MCF 10A (cell line): ENCODE results near the gene PCDHGB2. TPM values are rescaled to one million over a fixed set of nuclear protein-coding genes. Genes with fewer than 3 reads are reported as not detected.

Experiments used
- BruUV-seq: library from RNA; stranded (reverse); fragments of 400-500 nt; replicated peaks from 2 replicates; lab custom pipeline; 2021; lab: Mats Ljungman, UMichigan
- CTCF ChIA-PET: fragments of 300-600 bp; sonication (Branson Sonifier 250); formaldehyde crosslinking; extraction: SDS; loops from one replicate; lab custom pipeline; 2021; ENCODE audit warnings: antibody characterized with exemption, inconsistent platforms; lab: Yijun Ruan, JAX
- POLR2A ChIA-PET: fragments of 300-600, 350-650 bp; sonication (Branson Sonifier 250); formaldehyde crosslinking; extraction: SDS; loops from one replicate; lab custom pipeline; 2020; ENCODE audit warnings: antibody characterized with exemption, inconsistent platforms; lab: Yijun Ruan, JAX
- DNase-seq: peaks from one replicate; pipeline ENCODE4 v3.0.0-alpha.2; 2018; ENCODE audit not compliant: unreplicated experiment
- H3K27ac Mint-ChIP-seq: one replicate; pipeline ENCODE4 v1.8.0; 2022; ENCODE audit warnings: mild to moderate bottlenecking, low read depth, mixed read lengths; ENCODE audit not compliant: unreplicated experiment
- H3K27me3 Mint-ChIP-seq: one replicate; pipeline ENCODE4 v1.8.0; 2022; ENCODE audit warnings: mixed read lengths; ENCODE audit not compliant: insufficient read depth, unreplicated experiment
- H3K36me3 Mint-ChIP-seq: one replicate; pipeline ENCODE4 v1.8.0; 2022; ENCODE audit warnings: mild to moderate bottlenecking, moderate library complexity, mixed read lengths; ENCODE audit not compliant: insufficient read depth, unreplicated experiment
- H3K4me1 Mint-ChIP-seq: one replicate; pipeline ENCODE4 v1.8.0; 2022; ENCODE audit warnings: mixed read lengths; ENCODE audit not compliant: insufficient read depth, unreplicated experiment
- H3K4me3 Mint-ChIP-seq: one replicate; pipeline ENCODE4 v1.8.0; 2022; ENCODE audit warnings: mild to moderate bottlenecking, moderate library complexity, mixed read lengths; ENCODE audit not compliant: unreplicated experiment
- H3K9me3 Mint-ChIP-seq: one replicate; pipeline ENCODE4 v1.8.0; 2022; ENCODE audit warnings: mixed read lengths; ENCODE audit not compliant: unreplicated experiment
- intact Hi-C: fragments of 100-400 bp; cut with micrococcal nuclease; formaldehyde crosslinking; loops from 2 replicates; pipeline ENCODE4 v1.14.1; 2022
- total RNA-seq: library from RNA; stranded (reverse); gene quantifications from 2 replicates; pipeline ENCODE4 v1.2.3, GENCODE V29; 2022
- TF ChIP-seq, protein P1 (sequence below): fragments of 200-600 bp; IDR thresholded peaks from one replicate; pipeline ENCODE4 v1.8.0; 2022; ENCODE audit warnings: antibody characterized with exemption, mild to moderate bottlenecking; ENCODE audit not compliant: unreplicated experiment

The PCDHGB2 gene
- total RNA-seq, 1 experiment from 2014 or later, result 0.61 TPM

DNA sequence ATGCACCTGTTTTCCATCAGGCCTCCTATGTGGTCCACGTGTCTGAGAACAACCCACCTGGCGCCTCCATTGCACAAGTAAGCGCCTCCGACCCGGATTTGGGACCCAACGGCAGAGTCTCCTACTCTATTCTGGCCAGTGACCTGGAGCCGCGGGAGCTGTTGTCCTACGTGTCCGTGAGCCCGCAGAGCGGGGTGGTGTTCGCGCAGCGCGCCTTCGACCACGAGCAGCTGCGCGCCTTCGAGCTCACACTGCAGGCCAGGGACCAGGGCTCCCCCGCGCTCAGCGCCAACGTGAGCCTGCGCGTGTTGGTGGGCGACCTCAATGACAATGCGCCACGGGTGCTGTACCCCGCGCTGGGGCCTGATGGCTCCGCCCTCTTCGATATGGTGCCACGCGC lies 8.2 kb upstream of the PCDHGB2 start:
- H3K9me3 Mint-ChIP-seq, result peaks cover 42% of the 10 kb centered on the region
- H3K4me3 Mint-ChIP-seq, result no peak overlapping the region
- TF ChIP-seq, protein P1, sequence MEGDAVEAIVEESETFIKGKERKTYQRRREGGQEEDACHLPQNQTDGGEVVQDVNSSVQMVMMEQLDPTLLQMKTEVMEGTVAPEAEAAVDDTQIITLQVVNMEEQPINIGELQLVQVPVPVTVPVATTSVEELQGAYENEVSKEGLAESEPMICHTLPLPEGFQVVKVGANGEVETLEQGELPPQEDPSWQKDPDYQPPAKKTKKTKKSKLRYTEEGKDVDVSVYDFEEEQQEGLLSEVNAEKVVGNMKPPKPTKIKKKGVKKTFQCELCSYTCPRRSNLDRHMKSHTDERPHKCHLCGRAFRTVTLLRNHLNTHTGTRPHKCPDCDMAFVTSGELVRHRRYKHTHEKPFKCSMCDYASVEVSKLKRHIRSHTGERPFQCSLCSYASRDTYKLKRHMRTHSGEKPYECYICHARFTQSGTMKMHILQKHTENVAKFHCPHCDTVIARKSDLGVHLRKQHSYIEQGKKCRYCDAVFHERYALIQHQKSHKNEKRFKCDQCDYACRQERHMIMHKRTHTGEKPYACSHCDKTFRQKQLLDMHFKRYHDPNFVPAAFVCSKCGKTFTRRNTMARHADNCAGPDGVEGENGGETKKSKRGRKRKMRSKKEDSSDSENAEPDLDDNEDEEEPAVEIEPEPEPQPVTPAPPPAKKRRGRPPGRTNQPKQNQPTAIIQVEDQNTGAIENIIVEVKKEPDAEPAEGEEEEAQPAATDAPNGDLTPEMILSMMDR, result no peak
- ChIA-PET CTCF (interaction anchor here (0.6 kb wide), 1 partner anchor 21 kb away, joined by 5 read pairs; the partner anchor contains the start of gene PCDHGA1), POLR2A (no interaction called here)
- DNase-seq, result no peak
- no TSS peak for BruUV-seq
- no peaks in the 10 kb centered on the region for H3K36me3 Mint-ChIP-seq
- no peaks in the 10 kb centered on the region for H3K4me1 Mint-ChIP-seq
- H3K27me3 Mint-ChIP-seq, result no peaks in the 10 kb centered on the region
- H3K27ac Mint-ChIP-seq, result no peak overlapping the region
- intact Hi-C loops, result no loop called here

DNA sequence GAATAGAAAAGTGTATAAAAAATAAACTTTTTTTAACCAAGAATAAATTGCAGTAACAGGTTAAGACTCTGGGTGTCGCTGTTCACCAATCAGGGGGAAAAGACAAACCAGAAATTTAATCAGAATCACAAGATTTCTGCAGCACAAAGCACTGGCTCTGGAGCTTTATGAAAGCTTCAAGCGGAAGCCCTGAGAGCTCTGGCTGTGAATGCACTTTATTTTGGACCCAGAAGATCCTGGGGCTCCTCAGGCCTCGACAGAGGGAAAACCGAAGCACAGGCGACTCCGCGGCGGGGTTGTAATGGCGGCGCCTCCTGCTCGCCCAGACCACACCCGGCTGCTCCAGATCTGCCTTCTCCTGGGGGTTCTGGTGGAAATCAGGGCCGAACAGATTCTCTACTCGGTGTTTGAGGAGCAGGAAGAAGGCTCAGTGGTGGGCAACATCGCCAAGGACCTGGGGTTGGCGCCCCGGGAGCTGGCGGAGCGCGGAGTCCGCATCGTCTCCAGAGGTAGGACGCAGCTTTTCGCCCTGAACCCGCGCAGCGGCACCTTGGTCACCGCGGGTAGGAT lies 4.8 kb upstream of the PCDHGB2 start, which contains the start of gene PCDHGA4:
PCDHGA4 (plus strand) TSS at position 122 of the 570 bp plus-strand sequence; CDS start at position 209, 87 bp downstream.
- ChIA-PET CTCF (interaction anchor here (0.7 to 2.0 kb wide), 5 partner anchors 11 to 204 kb away, joined by 3 to 8 read pairs (median 3); partner anchors contain the start of genes PCDHGA3 and PCDHGB3), POLR2A (interaction anchor here (0.9 to 1.6 kb wide), 2 partner anchors 8 to 35 kb away, joined by 3 to 5 read pairs; partner anchors contain the start of gene TAF7)
- peaks cover 38% of the 10 kb centered on the region for H3K9me3 Mint-ChIP-seq
- H3K27me3 Mint-ChIP-seq, result no peaks in the 10 kb centered on the region
- no TSS peak for BruUV-seq
- intact Hi-C loops, result no loop called here
- H3K4me3 Mint-ChIP-seq, result no peak within 1 kb of the TSS
- H3K27ac Mint-ChIP-seq, result no peak within 1 kb of the TSS
- peak; percentile 9 for DNase-seq
- H3K36me3 Mint-ChIP-seq, result no peaks in the 10 kb centered on the region
- H3K4me1 Mint-ChIP-seq, result no peaks in the 10 kb centered on the region
- TF ChIP-seq, protein P1, result no peak

DNA sequence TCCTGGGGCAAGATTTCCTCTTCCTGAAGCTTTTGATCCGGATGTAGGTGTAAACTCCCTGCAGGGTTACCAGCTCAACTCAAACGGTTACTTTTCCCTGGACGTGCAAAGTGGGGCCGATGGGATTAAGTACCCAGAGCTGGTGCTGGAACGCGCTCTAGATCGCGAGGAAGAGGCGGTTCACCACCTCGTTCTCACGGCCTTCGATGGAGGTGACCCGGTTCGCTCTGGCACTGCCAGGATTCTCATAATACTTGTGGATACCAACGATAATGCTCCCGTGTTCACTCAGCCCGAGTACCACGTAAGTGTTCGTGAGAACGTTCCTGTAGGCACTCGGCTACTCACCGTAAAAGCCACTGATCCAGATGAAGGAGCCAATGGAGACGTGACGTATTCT lies 4.2 kb upstream of the PCDHGB2 start:
- Mint-ChIP-seq H3K27me3 (no peaks in the 10 kb centered on the region), H3K27ac (no peak overlapping the region), H3K4me3 (no peak overlapping the region), H3K36me3 (no peaks in the 10 kb centered on the region), H3K4me1 (no peaks in the 10 kb centered on the region), H3K9me3 (peaks cover 35% of the 10 kb centered on the region)
- intact Hi-C loops, result no loop called here
- BruUV-seq, result no TSS peak
- CTCF ChIA-PET, result interaction anchor here (0.6 to 2.0 kb wide), 7 partner anchors 9 to 203 kb away, joined by 3 to 8 read pairs (median 3); partner anchors contain the start of genes PCDHGA3 and PCDHGB3
- POLR2A ChIA-PET, result interaction anchor here (0.9 to 1.6 kb wide), 2 partner anchors 9 to 35 kb away, joined by 3 to 5 read pairs; partner anchors contain the start of gene TAF7
- DNase-seq, result no peak
- TF ChIP-seq, protein P1, result no peak

DNA sequence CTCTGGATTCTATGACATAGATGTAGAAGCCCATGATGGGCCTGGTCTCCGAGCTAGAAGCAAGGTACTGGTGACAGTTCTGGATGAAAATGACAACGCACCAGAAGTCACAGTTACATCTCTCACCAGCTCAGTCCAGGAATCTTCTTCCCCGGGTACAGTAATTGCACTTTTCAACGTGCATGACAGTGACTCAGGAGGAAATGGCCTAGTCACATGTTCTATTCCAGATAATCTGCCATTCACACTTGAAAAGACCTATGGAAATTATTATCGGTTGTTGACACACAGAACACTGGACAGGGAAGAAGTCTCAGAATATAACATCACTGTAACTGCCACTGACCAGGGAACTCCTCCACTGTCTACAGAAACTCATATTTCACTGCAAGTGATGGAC lies 3.7 kb upstream of the PCDHGB2 start:
- no peak overlapping the region for H3K27ac Mint-ChIP-seq
- BruUV-seq, result no TSS peak
- no peaks in the 10 kb centered on the region for H3K4me1 Mint-ChIP-seq
- intact Hi-C loops, result no loop called here
- H3K4me3 Mint-ChIP-seq, result no peak overlapping the region
- ChIA-PET CTCF (interaction anchor here (0.6 to 2.0 kb wide), 5 partner anchors 9 to 203 kb away, joined by 3 to 8 read pairs (median 3); partner anchors contain the start of gene PCDHGA3), POLR2A (interaction anchor here (1.6 kb wide), 1 partner anchor 36 kb away, joined by 5 read pairs; the partner anchor contains the start of gene TAF7)
- H3K36me3 Mint-ChIP-seq, result no peaks in the 10 kb centered on the region
- peaks cover 40% of the 10 kb centered on the region for H3K9me3 Mint-ChIP-seq
- TF ChIP-seq, protein P1, result no peak
- no peaks in the 10 kb centered on the region for H3K27me3 Mint-ChIP-seq
- DNase-seq, result no peak
